H1 (cell line): ENCODE results near the gene IL32. TPM values are rescaled to one million over a fixed set of nuclear protein-coding genes. Genes with fewer than 3 reads are reported as not detected.
A peak's percentile ranks its signal among the peaks of the same experiment; 100 is the strongest.

ENCODE experiments used
- ATF2 ChIP-seq: IDR thresholded peaks from 2 replicates; pipeline ENCODE4 v1.6.1; 2012; ENCODE audit warnings: low read length, inconsistent platforms
- CBX8 ChIP-seq: fragments of 300-800, 300-1000 bp; sonication (generic); IDR thresholded peaks from 2 replicates; pipeline ENCODE4 v1.7.1; 2016; ENCODE audit warnings: low read depth, low read length, borderline replicate concordance
- POLR2AphosphoS5 ChIP-seq: IDR thresholded peaks from 2 replicates; pipeline ENCODE4 v1.6.1; 2011; ENCODE audit warnings: low read depth, low read length
- SP1 ChIP-seq: IDR thresholded peaks from 2 replicates; pipeline ENCODE4 v1.6.1; 2011; ENCODE audit warnings: low read depth, low read length
- polyA plus RNA-seq, 7 experiments: library from polyadenylated mRNA; depleted of rRNA in 3 of 7; stranded (reverse) in 5 of 7; unstranded in 2 of 7; fragments of >200 nt in 5 of 7; fragments of 200-250 nt in 2 of 7; gene quantifications; 1 replicate in 5 of 7; 2 replicates in 1 of 7; 4 replicates in 1 of 7; pipeline versions ENCODE4 v1.2.1 to v1.2.3, GENCODE V29; 2011 to 2013; ENCODE audit warnings: missing spikeins in 2 of 7, mixed read lengths in 2 of 7
- total RNA-seq: library from RNA; stranded (reverse); fragmentation: NEBNext Ultra II Directional; extraction: Animal tissue kit (Norgen Biotek cat#: 25700); gene quantifications from 2 replicates; pipeline ENCODE4 v1.2.1, GENCODE V29; 2021

Gene IL32
- total and polyA plus RNA-seq, 2 of the 8 experiments (the other 6 are each of a cell fraction or from before 2014, with no cell fraction given): 2.7 to 5.0 TPM

GRCh38 chr16:3015865-3016521, 49.4 kb upstream of the IL32 start (continued):
- TF ChIP-seq ATF2 (no peak), CBX8 (no peak), POLR2AphosphoS5 (peak; percentile 85), SP1 (no peak)
